ENCODE data around the gene STMND1.

The STMND1 gene

DNA sequence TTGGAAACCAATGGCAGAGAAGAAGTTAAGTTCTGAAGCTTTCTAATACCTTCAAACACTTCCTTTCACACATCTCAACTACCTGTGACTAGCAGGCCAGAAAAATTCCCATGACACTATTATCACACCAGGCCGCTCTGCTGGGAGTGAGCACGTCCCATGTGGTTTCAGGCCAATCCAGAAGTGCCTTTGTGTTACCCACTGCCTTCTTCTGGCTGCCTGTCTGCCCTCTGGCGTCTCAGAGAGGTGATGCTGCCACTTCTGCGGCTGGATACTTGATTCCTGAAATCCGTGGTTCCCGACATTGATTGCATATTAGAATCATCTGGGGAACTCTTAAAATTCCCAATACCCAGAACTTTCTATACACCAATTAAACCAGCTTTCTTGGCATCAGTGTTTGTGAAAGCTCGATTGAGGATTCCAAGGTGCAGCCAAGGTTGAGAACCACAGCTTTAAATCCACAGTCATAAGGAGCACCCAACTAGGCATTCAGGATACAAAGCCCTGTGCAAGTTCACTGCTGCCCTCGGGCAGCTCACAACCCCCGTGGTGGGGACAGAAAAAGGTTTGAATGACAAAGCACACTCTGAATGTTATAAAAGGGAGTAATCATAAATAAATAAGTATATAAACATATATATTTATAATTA lies 65.6 kb downstream of the STMND1 start:
- DNase-seq = no peak

DNA sequence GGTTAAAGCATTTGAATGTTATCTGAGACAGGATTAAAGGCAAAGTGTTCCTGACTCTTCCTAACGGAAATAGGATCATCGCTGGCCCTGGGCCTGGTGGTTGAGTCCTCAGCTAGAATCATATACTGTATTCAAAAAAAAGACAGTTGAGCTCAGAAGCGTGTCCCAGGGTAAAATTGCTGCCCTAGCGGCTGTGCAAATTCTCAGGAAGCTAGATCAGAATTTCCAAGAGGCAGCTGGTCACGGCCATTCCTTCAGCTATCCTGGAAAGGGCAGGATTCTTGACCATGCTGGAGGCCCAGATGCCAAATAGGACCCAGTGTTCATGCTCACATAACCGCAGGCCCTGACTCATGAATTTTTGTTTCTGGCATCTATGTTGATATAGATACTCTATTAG lies 67.4 kb downstream of the STMND1 start:
- DNase-seq = no peak

DNA sequence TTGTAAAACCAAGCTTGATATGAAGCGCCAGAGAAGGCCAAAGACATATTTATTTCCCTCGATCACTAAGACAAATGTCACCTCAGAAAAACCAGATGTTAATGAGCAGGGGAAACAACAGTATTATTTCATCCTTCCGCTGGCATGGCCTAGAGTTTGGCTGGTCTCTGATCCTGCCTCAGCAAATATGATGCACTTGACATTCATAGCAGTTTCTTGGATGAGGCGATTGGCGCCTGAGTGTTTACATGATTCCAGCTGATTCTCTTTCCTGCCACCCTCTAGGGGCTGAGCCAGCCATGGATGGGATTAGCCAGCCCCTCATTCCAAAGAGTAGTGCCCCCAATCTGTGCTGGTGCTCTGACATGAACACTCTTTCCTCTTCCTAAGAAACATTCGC lies 67.9 kb downstream of the STMND1 start:
- DNase-seq = no peak

DNA sequence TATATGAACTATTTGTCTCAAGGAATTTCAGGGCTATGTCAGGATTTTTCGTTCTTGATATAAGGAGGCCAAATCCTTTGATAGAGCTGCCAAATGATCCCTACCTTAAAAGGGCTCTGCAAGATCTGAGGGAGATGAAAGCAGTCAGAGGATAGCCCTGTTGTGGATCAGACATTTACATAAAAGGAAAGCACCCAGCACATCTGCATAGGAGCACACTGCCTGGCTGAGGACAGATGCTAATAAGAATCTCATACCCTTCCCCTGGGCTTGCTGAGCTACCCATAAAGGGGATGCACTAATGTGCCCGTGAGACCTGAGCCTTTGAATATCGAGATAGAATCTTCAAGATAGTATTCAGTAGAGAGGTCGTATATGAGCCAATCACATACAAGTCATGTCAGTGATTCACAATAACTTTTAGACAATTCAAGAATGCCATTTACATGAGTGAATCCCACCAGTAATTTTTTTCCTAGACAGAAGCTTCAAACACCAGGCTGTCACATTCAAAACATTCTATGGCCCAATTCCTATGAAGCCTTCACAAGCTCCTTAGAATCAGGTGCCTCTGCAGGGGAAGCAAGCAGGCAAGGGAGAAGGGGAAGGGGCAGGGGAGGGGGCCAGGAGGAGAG lies 71.1 kb downstream of the STMND1 start:
- no peak for DNase-seq

DNA sequence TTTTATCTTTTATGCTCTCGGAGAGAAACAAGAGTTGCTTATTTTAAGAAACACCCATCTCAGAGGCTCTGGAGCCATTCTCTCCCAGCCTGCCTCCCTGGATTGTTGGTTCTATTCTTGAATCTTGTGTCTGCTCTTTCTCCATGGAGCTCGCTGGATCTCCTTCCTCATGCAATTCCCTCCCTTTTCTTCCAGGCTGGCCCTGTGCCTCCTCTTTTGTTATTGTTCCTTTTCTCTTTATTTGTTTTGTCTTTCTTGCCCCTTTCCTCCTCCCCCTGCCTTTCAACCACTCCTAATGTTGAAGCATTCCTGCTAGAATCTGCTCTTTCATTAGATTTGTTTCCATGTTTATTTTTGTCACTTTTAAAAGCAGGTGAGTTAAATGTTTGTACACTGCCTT lies 76.5 kb downstream of the STMND1 start:
- no peak for DNase-seq

DNA sequence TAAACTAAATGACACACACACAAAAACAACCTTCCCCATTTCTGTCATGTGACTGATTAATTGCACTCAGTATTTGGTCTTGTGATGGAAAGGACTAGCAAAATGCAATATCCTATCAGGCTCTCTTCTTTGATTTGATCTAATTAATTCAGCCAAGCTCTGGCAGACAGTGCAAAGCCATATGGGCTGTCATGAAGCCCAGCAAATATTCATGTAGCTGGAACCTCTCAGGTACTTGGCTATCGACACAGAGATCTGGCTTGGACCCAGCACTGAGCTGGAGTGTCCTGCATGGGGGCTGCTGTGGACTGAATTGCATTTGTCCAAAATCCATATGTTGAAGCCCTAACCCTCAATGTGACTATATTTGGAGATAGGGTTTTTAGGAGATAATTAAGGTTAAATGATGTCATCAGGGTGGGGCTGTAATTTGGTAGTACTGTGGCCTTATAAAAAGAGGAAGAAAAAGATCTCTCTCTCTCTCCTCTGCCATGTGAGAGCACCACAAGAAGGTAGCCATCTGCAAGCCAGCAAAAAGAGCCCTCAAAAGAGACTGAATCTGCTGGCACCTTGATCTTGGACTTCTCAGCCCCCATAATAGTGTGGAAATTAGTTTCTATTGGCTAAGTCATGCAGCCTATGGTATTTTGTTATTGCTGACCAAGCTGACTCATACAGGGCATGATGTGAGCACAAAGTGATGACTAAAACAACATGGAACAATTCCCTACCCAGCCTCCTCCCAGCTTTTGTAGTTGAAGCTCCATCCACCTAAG lies 77.1 kb downstream of the STMND1 start:
- no peak for DNase-seq

DNA sequence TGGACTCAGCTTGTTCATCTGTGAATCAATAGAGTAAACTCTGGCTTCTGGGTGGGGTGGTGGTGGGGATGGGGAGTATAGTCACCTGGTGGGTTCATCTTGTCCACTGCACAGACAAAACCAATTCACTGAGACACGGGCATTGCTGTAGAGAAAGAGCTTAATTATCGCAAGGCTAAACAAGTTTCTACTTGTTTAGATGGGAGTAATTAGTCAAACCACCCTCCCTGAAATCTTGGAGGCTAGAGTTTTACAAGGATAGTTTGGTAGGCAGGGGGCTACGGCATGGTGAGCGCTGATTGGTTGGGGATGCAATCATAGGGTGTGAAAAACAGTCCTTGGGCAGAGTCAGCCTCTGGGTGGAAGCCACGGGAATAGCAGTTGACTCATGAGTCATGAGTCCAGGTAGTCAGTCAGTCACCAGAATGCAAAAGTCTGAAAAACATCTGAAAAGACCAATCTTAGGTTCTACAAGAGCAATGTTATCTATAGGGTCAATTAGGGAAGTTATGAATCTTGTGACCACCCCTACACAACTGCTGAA lies 77.8 kb downstream of the STMND1 start:
- no peak for DNase-seq

All from activated CD8-positive, alpha-beta memory T cell treated with anti-CD3 and anti-CD28 coated beads, Interleukin-2, amount 50 U/mL, for 48 hours (primary cell).